Large intestine (tissue), 3 donors: ENCODE measurements around the gene TTC9B. TPM values are rescaled to one million over a fixed set of nuclear protein-coding genes. Genes with fewer than 3 reads are reported as not detected.
A peak's percentile ranks its signal among the peaks of the same experiment; 100 is the strongest.

ENCODE experiments used
- DNase-seq, 2 donors: peaks; one replicate each; pipeline versions ENCODE4 v3.0.0 to v3.0.0-alpha.2; 2013
- H3K27ac ChIP-seq: one replicate; pipeline ENCODE4 v1.5.1; 2013; ENCODE audit warnings: low read length
- H3K27me3 ChIP-seq: 2 replicates; pipeline ENCODE4 v1.6.1; 2013; ENCODE audit warnings: low read length; ENCODE audit not compliant: control insufficient read depth, insufficient read depth
- H3K36me3 ChIP-seq: 2 replicates; pipeline ENCODE4 v1.6.1; 2013; ENCODE audit warnings: low read length; ENCODE audit not compliant: control insufficient read depth, insufficient read depth
- H3K4me1 ChIP-seq: one replicate; pipeline ENCODE4 v1.6.1; 2013; ENCODE audit warnings: low read length; ENCODE audit not compliant: control insufficient read depth, insufficient read depth
- H3K4me3 ChIP-seq: one replicate; pipeline ENCODE4 v1.5.1; 2013; ENCODE audit warnings: low read length
- H3K9me3 ChIP-seq: one replicate; pipeline ENCODE4 v1.6.1; 2013; ENCODE audit warnings: mild to moderate bottlenecking, low read depth, low read length, moderate library complexity; ENCODE audit not compliant: control insufficient read depth
- WGBS: methylation state at CpG from one replicate; pipeline ENCODE4 v1.1.5; 2013; ENCODE audit warnings: low lambda C conversion rate; ENCODE audit not compliant: insufficient coverage; 5-methylcytosine and 5-hydroxymethylcytosine counted together
- polyA plus RNA-seq: library from polyadenylated mRNA; unstranded; fragments of 120-200 nt; gene quantifications from one replicate; pipeline ENCODE4 v1.2.1, GENCODE V29; 2013

Gene TTC9B
- polyA plus RNA-seq, 1 donor = 3.1 TPM

- no CpG with 5 or more reads among the region's 25 CpGs for WGBS
- peaks cover 43% of the 10 kb centered on the region for H3K36me3 ChIP-seq
- H3K27ac ChIP-seq = no peak overlapping the region
- H3K9me3 ChIP-seq = no peaks in the 10 kb centered on the region
- no peak overlapping the region for H3K4me3 ChIP-seq
- peaks cover 16% of the 10 kb centered on the region for H3K4me1 ChIP-seq
- DNase-seq = no peak
- no peaks in the 10 kb centered on the region for H3K27me3 ChIP-seq
Observed at GRCh38 chr19:40232949-40233810, 15.0 kb upstream of the TTC9B start.

- peaks cover 36% of the 10 kb centered on the region for H3K36me3 ChIP-seq
- H3K4me1 ChIP-seq = peaks cover 16% of the 10 kb centered on the region
- no peaks in the 10 kb centered on the region for H3K27me3 ChIP-seq
- no peaks in the 10 kb centered on the region for H3K9me3 ChIP-seq
- WGBS = no CpG with 5 or more reads among the region's 12 CpGs
- H3K27ac ChIP-seq = no peak overlapping the region
- no peak overlapping the region for H3K4me3 ChIP-seq
- DNase-seq = no peak
Observed at GRCh38 chr19:40232479-40232878, 14.3 kb upstream of the TTC9B start.

- H3K27ac ChIP-seq = peak overlapping the region; percentile 79
- peaks cover 17% of the 10 kb centered on the region for H3K4me1 ChIP-seq
- peaks cover under 1% of the 10 kb centered on the region for H3K27me3 ChIP-seq
- peak overlapping the region; percentile 8 for H3K4me3 ChIP-seq
- no peaks in the 10 kb centered on the region for H3K9me3 ChIP-seq
- H3K36me3 ChIP-seq = peaks cover 31% of the 10 kb centered on the region
- WGBS = no CpG with 5 or more reads among the region's 16 CpGs
- peak; percentile 70 to 84 for DNase-seq
Observed at GRCh38 chr19:40231544-40232424, 13.6 kb upstream of the TTC9B start.

GRCh38 chr19:40231057-40231456 is 12.9 kb upstream of the TTC9B start:
- DNase-seq = no peak
- Histone ChIP-seq H3K4me1 (peaks cover 23% of the 10 kb centered on the region), H3K27me3 (peaks cover 7% of the 10 kb centered on the region), H3K36me3 (peaks cover 25% of the 10 kb centered on the region), H3K9me3 (peaks cover 5% of the 10 kb centered on the region), H3K4me3 (no peak overlapping the region), H3K27ac (no peak overlapping the region)
- WGBS = no CpG with 5 or more reads among the region's 6 CpGs

GRCh38 chr19:40229926-40230417 is 11.8 kb upstream of the TTC9B start:
- no peak for DNase-seq
- Histone ChIP-seq H3K36me3 (peaks cover 14% of the 10 kb centered on the region), H3K4me3 (no peak overlapping the region), H3K27me3 (peaks cover 17% of the 10 kb centered on the region), H3K27ac (no peak overlapping the region), H3K9me3 (peaks cover 5% of the 10 kb centered on the region), H3K4me1 (peaks cover 23% of the 10 kb centered on the region)
- WGBS = 100% methylated on average over 1 of the region's 4 CpGs

- Histone ChIP-seq H3K27ac (no peak overlapping the region), H3K4me3 (no peak overlapping the region), H3K27me3 (peaks cover 20% of the 10 kb centered on the region), H3K4me1 (peaks cover 23% of the 10 kb centered on the region), H3K9me3 (peaks cover 7% of the 10 kb centered on the region), H3K36me3 (peaks cover 9% of the 10 kb centered on the region)
- no peak for DNase-seq
- WGBS = 86% methylated on average over 1 of the region's 3 CpGs
Observed at GRCh38 chr19:40229484-40229883, 11.3 kb upstream of the TTC9B start.

GRCh38 chr19:40228863-40229262 is 10.7 kb upstream of the TTC9B start:
- Histone ChIP-seq H3K4me1 (peaks cover 23% of the 10 kb centered on the region), H3K9me3 (peaks cover 9% of the 10 kb centered on the region), H3K27ac (no peak overlapping the region), H3K36me3 (peaks cover 7% of the 10 kb centered on the region), H3K4me3 (no peak overlapping the region), H3K27me3 (peaks cover 25% of the 10 kb centered on the region)
- no peak for DNase-seq
- WGBS = no CpG with 5 or more reads among the region's 5 CpGs

GRCh38 chr19:40228346-40228745 is 10.2 kb upstream of the TTC9B start:
- H3K9me3 ChIP-seq = peaks cover 9% of the 10 kb centered on the region
- peaks cover 23% of the 10 kb centered on the region for H3K4me1 ChIP-seq
- WGBS = no CpG with 5 or more reads among the region's 10 CpGs
- no peak overlapping the region for H3K27ac ChIP-seq
- peaks cover 29% of the 10 kb centered on the region for H3K27me3 ChIP-seq
- peaks cover 5% of the 10 kb centered on the region for H3K36me3 ChIP-seq
- DNase-seq = peak in 1 of 2 donors; percentile 46
- H3K4me3 ChIP-seq = no peak overlapping the region

GRCh38 chr19:40225440-40226305 is 7.5 kb upstream of the TTC9B start:
- peaks cover 43% of the 10 kb centered on the region for H3K27me3 ChIP-seq
- 36% methylated on average over 5 of the region's 21 CpGs for WGBS
- DNase-seq = no peak

More at GRCh38 chr19:40225440-40226305, 7.5 kb upstream of the TTC9B start:
- H3K4me1 ChIP-seq = peaks cover 7% of the 10 kb centered on the region
- no peak overlapping the region for H3K27ac ChIP-seq
- peaks cover 18% of the 10 kb centered on the region for H3K9me3 ChIP-seq
- peak overlapping the region; percentile 21 for H3K4me3 ChIP-seq
- H3K36me3 ChIP-seq = no peaks in the 10 kb centered on the region
